Measurements from ENCODE around the gene PML. TPM values are rescaled to one million over a fixed set of nuclear protein-coding genes. Genes with fewer than 3 reads are reported as not detected.

PML gene
- total RNA-seq, 1 experiment from 2014 or later, result 47.7 TPM

DNA sequence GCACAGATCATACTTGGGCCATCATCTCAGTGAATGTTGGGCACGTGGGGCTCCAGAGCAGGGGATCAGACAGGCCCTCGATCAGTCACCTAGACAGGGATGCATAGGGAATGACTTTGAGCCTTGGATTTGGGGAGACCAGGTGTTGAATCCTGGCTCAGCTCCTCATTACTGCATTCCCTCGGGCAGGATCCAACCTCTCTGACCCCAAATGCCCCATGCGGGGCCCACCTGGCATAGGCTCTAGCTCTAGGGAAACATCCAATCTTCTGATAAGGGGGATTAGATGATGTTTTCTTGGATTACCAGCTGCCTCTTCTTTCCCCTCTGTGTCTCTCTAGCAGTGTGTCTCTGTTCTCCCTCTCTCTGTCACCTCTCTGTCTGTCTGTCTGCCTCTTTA is 45.5 kb upstream of the PML start:
- no peak for TF ChIP-seq ZNF396 (CRISPR knock-in tag; IDR thresholded peaks at IDR 0.05; ENCODE audit: borderline replicate concordance)
- TF ChIP-seq NFATC4 (CRISPR knock-in tag; IDR thresholded peaks at IDR 0.05), result no peak
- no peak for TF ChIP-seq TEAD1 (CRISPR knock-in tag; IDR thresholded peaks at IDR 0.05)
- no peak for TF ChIP-seq ATF1 (CRISPR knock-in tag; IDR thresholded peaks at IDR 0.05)
- no peak for TF ChIP-seq NR1H2 (CRISPR knock-in tag; IDR thresholded peaks at IDR 0.05)
- POLR2A ChIA-PET, result no interaction called here
- Mint-ChIP-seq H3K36me3 (no peaks in the 10 kb centered on the region), H3K27me3 (ENCODE audit: low read depth) (peaks cover 3% of the 10 kb centered on the region; the same call in 1 of the 2 replicates), H3K4me1 (peaks cover 10% of the 10 kb centered on the region), H3K4me3 (no peak overlapping the region), H3K27ac (no peak overlapping the region), H3K9me3 (no peaks in the 10 kb centered on the region)
- CTCF ChIA-PET, result interaction anchor here (1.1 to 7.3 kb wide), 7 partner anchors 13 to 99 kb away, joined by 3 to 93 read pairs (median 5); partner anchors contain the start of gene LOXL1
- ATAC-seq, result no peak
- DNase-seq (ENCODE audit: low spot score), result no peak

DNA sequence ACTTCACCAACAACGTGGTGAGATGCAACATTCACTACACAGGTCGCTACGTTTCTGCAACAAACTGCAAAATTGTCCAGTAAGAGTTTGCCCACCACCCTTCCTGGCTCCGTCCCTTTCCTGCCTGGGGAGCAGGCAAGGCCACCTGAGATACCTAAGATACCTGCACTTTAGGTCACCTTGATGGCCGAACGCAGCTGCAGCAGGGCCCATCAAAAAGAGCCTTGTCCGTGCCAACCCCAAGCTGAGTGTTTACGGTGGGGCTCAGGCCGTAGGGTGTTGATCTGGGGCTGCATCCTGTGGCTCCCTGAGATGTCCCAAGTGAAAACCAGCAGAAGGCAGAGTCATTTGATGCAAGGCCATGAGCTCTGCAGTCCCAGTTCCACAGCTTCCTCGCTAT is 45.0 kb upstream of the PML start:
- POLR2A ChIA-PET, result no interaction called here
- CTCF ChIA-PET, result interaction anchor here (0.6 to 7.3 kb wide), 6 partner anchors 17 to 354 kb away, joined by 3 to 93 read pairs (median 6); partner anchors contain the start of gene LOXL1
- TF ChIP-seq NFYB (CRISPR knock-in tag; conservative IDR thresholded peaks at IDR 0.05; ENCODE audit: low read depth) (no peak), JAZF1 (CRISPR knock-in tag; IDR thresholded peaks at IDR 0.05) (no peak), CREM (CRISPR knock-in tag; IDR thresholded peaks at IDR 0.05) (no peak), ZNF416 (CRISPR knock-in tag; IDR thresholded peaks at IDR 0.05) (no peak), ZNF671 (CRISPR knock-in tag; IDR thresholded peaks at IDR 0.05) (no peak), SOX15 (CRISPR knock-in tag; IDR thresholded peaks at IDR 0.05) (no peak), SP1 (CRISPR knock-in tag; conservative IDR thresholded peaks at IDR 0.05) (no peak), ATF1 (CRISPR knock-in tag; IDR thresholded peaks at IDR 0.05) (no peak), TCF7 (CRISPR knock-in tag; IDR thresholded peaks at IDR 0.05; ENCODE audit: low read depth) (no peak), ETV6 (CRISPR knock-in tag; IDR thresholded peaks at IDR 0.05) (no peak), CBFB (CRISPR knock-in tag; IDR thresholded peaks at IDR 0.05; ENCODE audit: low read depth) (no peak), ZNF263 (CRISPR knock-in tag; IDR thresholded peaks at IDR 0.05; ENCODE audit: low read depth) (no peak)
- TF ChIP-seq, protein P1, sequence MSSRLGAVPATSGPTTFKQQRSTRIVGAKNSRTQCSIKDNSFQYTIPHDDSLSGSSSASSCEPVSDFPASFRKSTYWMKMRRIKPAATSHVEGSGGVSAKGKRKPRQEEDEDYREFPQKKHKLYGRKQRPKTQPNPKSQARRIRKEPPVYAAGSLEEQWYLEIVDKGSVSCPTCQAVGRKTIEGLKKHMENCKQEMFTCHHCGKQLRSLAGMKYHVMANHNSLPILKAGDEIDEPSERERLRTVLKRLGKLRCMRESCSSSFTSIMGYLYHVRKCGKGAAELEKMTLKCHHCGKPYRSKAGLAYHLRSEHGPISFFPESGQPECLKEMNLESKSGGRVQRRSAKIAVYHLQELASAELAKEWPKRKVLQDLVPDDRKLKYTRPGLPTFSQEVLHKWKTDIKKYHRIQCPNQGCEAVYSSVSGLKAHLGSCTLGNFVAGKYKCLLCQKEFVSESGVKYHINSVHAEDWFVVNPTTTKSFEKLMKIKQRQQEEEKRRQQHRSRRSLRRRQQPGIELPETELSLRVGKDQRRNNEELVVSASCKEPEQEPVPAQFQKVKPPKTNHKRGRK (CRISPR knock-in tag; IDR thresholded peaks at IDR 0.05; ENCODE audit: borderline replicate concordance), result no peak
- TF ChIP-seq, protein P2, sequence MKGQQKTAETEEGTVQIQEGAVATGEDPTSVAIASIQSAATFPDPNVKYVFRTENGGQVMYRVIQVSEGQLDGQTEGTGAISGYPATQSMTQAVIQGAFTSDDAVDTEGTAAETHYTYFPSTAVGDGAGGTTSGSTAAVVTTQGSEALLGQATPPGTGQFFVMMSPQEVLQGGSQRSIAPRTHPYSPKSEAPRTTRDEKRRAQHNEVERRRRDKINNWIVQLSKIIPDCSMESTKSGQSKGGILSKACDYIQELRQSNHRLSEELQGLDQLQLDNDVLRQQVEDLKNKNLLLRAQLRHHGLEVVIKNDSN (CRISPR knock-in tag; IDR thresholded peaks at IDR 0.05), result no peak
- TF ChIP-seq, protein P3, sequence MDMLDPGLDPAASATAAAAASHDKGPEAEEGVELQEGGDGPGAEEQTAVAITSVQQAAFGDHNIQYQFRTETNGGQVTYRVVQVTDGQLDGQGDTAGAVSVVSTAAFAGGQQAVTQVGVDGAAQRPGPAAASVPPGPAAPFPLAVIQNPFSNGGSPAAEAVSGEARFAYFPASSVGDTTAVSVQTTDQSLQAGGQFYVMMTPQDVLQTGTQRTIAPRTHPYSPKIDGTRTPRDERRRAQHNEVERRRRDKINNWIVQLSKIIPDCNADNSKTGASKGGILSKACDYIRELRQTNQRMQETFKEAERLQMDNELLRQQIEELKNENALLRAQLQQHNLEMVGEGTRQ (CRISPR knock-in tag; IDR thresholded peaks at IDR 0.05), result no peak
- TF ChIP-seq, protein P4, sequence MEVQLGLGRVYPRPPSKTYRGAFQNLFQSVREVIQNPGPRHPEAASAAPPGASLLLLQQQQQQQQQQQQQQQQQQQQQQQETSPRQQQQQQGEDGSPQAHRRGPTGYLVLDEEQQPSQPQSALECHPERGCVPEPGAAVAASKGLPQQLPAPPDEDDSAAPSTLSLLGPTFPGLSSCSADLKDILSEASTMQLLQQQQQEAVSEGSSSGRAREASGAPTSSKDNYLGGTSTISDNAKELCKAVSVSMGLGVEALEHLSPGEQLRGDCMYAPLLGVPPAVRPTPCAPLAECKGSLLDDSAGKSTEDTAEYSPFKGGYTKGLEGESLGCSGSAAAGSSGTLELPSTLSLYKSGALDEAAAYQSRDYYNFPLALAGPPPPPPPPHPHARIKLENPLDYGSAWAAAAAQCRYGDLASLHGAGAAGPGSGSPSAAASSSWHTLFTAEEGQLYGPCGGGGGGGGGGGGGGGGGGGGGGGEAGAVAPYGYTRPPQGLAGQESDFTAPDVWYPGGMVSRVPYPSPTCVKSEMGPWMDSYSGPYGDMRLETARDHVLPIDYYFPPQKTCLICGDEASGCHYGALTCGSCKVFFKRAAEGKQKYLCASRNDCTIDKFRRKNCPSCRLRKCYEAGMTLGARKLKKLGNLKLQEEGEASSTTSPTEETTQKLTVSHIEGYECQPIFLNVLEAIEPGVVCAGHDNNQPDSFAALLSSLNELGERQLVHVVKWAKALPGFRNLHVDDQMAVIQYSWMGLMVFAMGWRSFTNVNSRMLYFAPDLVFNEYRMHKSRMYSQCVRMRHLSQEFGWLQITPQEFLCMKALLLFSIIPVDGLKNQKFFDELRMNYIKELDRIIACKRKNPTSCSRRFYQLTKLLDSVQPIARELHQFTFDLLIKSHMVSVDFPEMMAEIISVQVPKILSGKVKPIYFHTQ (CRISPR knock-in tag; IDR thresholded peaks at IDR 0.05), result no peak
- Mint-ChIP-seq H3K4me3 (no peak overlapping the region), H3K27me3 (ENCODE audit: low read depth) (peaks cover 3% of the 10 kb centered on the region; the same call in 1 of the 2 replicates), H3K9me3 (no peaks in the 10 kb centered on the region), H3K36me3 (no peaks in the 10 kb centered on the region), H3K27ac (no peak overlapping the region), H3K4me1 (peaks cover 10% of the 10 kb centered on the region)
- DNase-seq (ENCODE audit: low spot score) (no peak), ATAC-seq (no peak)
